Forelimb muscle (tissue), 1 donor: ENCODE results near the gene DPP10. TPM values are rescaled to one million over a fixed set of nuclear protein-coding genes. Genes with fewer than 3 reads are reported as not detected.

ENCODE experiments used
- DNase-seq: peaks from one replicate; pipeline ENCODE4 v3.0.0-alpha.2; 2013; ENCODE audit warnings: low read depth
- polyA plus RNA-seq: library from polyadenylated mRNA; unstranded; fragments of 120-200 nt; gene quantifications from one replicate; pipeline ENCODE4 v1.2.1, GENCODE V29; 2013; ENCODE audit not compliant: insufficient read length

DPP10 gene
- polyA plus RNA-seq, 1 donor: 0.32 TPM

GRCh38 chr2:115684345-115684744, 1241.9 kb downstream of the DPP10 start:
- no peak for DNase-seq

GRCh38 chr2:115691409-115691808, 1249.0 kb downstream of the DPP10 start:
- DNase-seq: no peak

GRCh38 chr2:115694651-115695050, 1252.2 kb downstream of the DPP10 start:
- no peak for DNase-seq

- DNase-seq: no peak
Observed at GRCh38 chr2:115733190-115733775, 1290.8 kb downstream of the DPP10 start.

- DNase-seq: no peak
Observed at GRCh38 chr2:115738111-115738510, 1295.7 kb downstream of the DPP10 start.

- no peak for DNase-seq
Observed at GRCh38 chr2:115739574-115739973, 1297.1 kb downstream of the DPP10 start.

GRCh38 chr2:115746151-115746550, 1303.7 kb downstream of the DPP10 start:
- DNase-seq: no peak

GRCh38 chr2:115757286-115757685, 1314.8 kb downstream of the DPP10 start:
- no peak for DNase-seq

GRCh38 chr2:115763601-115764000, 1321.2 kb downstream of the DPP10 start:
- no peak for DNase-seq

GRCh38 chr2:115771516-115771915, 1329.1 kb downstream of the DPP10 start:
- no peak for DNase-seq

GRCh38 chr2:115774361-115774760, 1331.9 kb downstream of the DPP10 start:
- no peak for DNase-seq

- no peak for DNase-seq
Observed at GRCh38 chr2:115779085-115779632, 1336.7 kb downstream of the DPP10 start.

- no peak for DNase-seq
Observed at GRCh38 chr2:115782286-115782685, 1339.8 kb downstream of the DPP10 start.

GRCh38 chr2:115796078-115796477, 1353.6 kb downstream of the DPP10 start:
- no peak for DNase-seq

- peak; percentile 0 for DNase-seq
Observed at GRCh38 chr2:115807276-115807675, 1364.8 kb downstream of the DPP10 start.

GRCh38 chr2:115825912-115826311, 1383.5 kb downstream of the DPP10 start:
- DNase-seq: no peak

- DNase-seq: no peak
Observed at GRCh38 chr2:115833196-115833595, 1390.8 kb downstream of the DPP10 start.

GRCh38 chr2:115838539-115838938, 1396.1 kb downstream of the DPP10 start:
- DNase-seq: no peak

- DNase-seq: no peak
Observed at GRCh38 chr2:115842306-115842705, 1399.9 kb downstream of the DPP10 start.

- no peak for DNase-seq
Observed at GRCh38 chr2:115848192-115848591, 1405.8 kb downstream of the DPP10 start.

GRCh38 chr2:115867024-115867423, 1424.6 kb downstream of the DPP10 start:
- no peak for DNase-seq

- DNase-seq: no peak
Observed at GRCh38 chr2:115874427-115874826, 1432.0 kb downstream of the DPP10 start.

GRCh38 chr2:115880558-115880957, 1438.1 kb downstream of the DPP10 start:
- no peak for DNase-seq

- no peak for DNase-seq
Observed at GRCh38 chr2:115887209-115887776, 1444.9 kb downstream of the DPP10 start.
